H7 (cell line): ENCODE data around the gene FERMT2. TPM values are rescaled to one million over a fixed set of nuclear protein-coding genes. Genes with fewer than 3 reads are reported as not detected.

Experiments used
- DNase-seq: peaks from one replicate; pipeline ENCODE4 v3.0.0; 2012
- H3K27me3 ChIP-seq: 2 replicates; pipeline ENCODE4 v1.6.0; 2011; ENCODE audit warnings: mild to moderate bottlenecking, low read length; ENCODE audit not compliant: control insufficient read depth, insufficient read depth
- H3K36me3 ChIP-seq: replicated peaks from 2 replicates; pipeline ENCODE4 v1.5.1; 2011; ENCODE audit warnings: low read length; ENCODE audit not compliant: control insufficient read depth, insufficient read depth
- H3K4me3 ChIP-seq: 2 replicates; pipeline ENCODE4 v1.5.1; 2011; ENCODE audit warnings: low read depth, mild to moderate bottlenecking, control low read depth, low read length, moderate library complexity; ENCODE audit not compliant: insufficient read depth
- total RNA-seq: library from RNA; depleted of rRNA; stranded (reverse); fragments of >200 nt; shearing (Covaris generic); gene quantifications from 2 replicates; pipeline ENCODE4 v1.2.3, GENCODE V29; 2014; rRNA removed

Gene FERMT2
- total RNA-seq, 1 experiment from 2014 or later, result 150 TPM

GRCh38 chr14:52825085-52825484 is 125.8 kb downstream of the FERMT2 start:
- Histone ChIP-seq H3K4me3 (no peak overlapping the region), H3K36me3 (no peaks in the 10 kb centered on the region), H3K27me3 (no peaks in the 10 kb centered on the region)
- DNase-seq, result no peak

- Histone ChIP-seq H3K36me3 (no peaks in the 10 kb centered on the region), H3K4me3 (no peak overlapping the region), H3K27me3 (no peaks in the 10 kb centered on the region)
- DNase-seq, result no peak
Measured at GRCh38 chr14:52824462-52824861, 126.4 kb downstream of the FERMT2 start.

- no peaks in the 10 kb centered on the region for H3K36me3 ChIP-seq
- H3K4me3 ChIP-seq, result no peak overlapping the region
- H3K27me3 ChIP-seq, result no peaks in the 10 kb centered on the region
- DNase-seq, result no peak
Measured at GRCh38 chr14:52821805-52822250, 129.0 kb downstream of the FERMT2 start.

- no peaks in the 10 kb centered on the region for H3K36me3 ChIP-seq
- H3K4me3 ChIP-seq, result no peak overlapping the region
- no peak for DNase-seq
- no peaks in the 10 kb centered on the region for H3K27me3 ChIP-seq
Measured at GRCh38 chr14:52808101-52808500, 142.7 kb downstream of the FERMT2 start.

Other genes starting within 250 kb of the FERMT2 start
- gene PSMC6, start 243.8 kb downstream of the FERMT2 start, total RNA-seq, result 113 and 143 TPM in 2 replicates
- gene STYX, start 220.9 kb downstream of the FERMT2 start, total RNA-seq, result 20.7 and 28.4 TPM in 2 replicates
- 25.7 and 39.6 TPM in 2 replicates for gene GNPNAT1, start 159.4 kb downstream of the FERMT2 start, total RNA-seq
- gene DDHD1, start 202.3 kb upstream of the FERMT2 start, total RNA-seq, result 8.1 and 12.5 TPM in 2 replicates